AG04449 (cell line): ENCODE measurements around the gene TMCC1.

Source experiments
- CTCF ChIA-PET: fragments of 350-600 bp; formaldehyde crosslinking; extraction: SDS; loops from one replicate; lab custom pipeline; 2021; ENCODE audit warnings: antibody characterized with exemption; lab: Yijun Ruan, JAX
- POLR2A ChIA-PET: fragments of 400-600, 350-600 bp; formaldehyde crosslinking; extraction: SDS; loops from one replicate; lab custom pipeline; 2020; ENCODE audit warnings: antibody characterized with exemption, inconsistent platforms; lab: Yijun Ruan, JAX
- DNase-seq: peaks from one replicate; pipeline ENCODE4 v3.0.0-alpha.2; 2010; ENCODE audit warnings: low read depth, low spot score
- H3K4me3 ChIP-seq: 2 replicates; pipeline ENCODE4 v1.5.1; 2011; ENCODE audit warnings: low read depth, mild to moderate bottlenecking, control low read depth, low read length
- TF ChIP-seq, protein P1 (sequence below): IDR thresholded peaks from one replicate; pipeline ENCODE4 v1.5.1; 2011; ENCODE audit warnings: mild to moderate bottlenecking, moderate library complexity, low read length, control low read depth, inconsistent platforms; ENCODE audit not compliant: insufficient read depth; ENCODE audit errors: missing control alignments

Gene TMCC1

GRCh38 chr3:129602309-129602708 lies 291.2 kb downstream of the TMCC1 start:
- TF ChIP-seq, protein P1, sequence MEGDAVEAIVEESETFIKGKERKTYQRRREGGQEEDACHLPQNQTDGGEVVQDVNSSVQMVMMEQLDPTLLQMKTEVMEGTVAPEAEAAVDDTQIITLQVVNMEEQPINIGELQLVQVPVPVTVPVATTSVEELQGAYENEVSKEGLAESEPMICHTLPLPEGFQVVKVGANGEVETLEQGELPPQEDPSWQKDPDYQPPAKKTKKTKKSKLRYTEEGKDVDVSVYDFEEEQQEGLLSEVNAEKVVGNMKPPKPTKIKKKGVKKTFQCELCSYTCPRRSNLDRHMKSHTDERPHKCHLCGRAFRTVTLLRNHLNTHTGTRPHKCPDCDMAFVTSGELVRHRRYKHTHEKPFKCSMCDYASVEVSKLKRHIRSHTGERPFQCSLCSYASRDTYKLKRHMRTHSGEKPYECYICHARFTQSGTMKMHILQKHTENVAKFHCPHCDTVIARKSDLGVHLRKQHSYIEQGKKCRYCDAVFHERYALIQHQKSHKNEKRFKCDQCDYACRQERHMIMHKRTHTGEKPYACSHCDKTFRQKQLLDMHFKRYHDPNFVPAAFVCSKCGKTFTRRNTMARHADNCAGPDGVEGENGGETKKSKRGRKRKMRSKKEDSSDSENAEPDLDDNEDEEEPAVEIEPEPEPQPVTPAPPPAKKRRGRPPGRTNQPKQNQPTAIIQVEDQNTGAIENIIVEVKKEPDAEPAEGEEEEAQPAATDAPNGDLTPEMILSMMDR: no peak
- CTCF ChIA-PET: no interaction called here
- DNase-seq: no peak
- no peak overlapping the region; the same call in 1 of the 2 replicates for H3K4me3 ChIP-seq
- POLR2A ChIA-PET: no interaction called here

DNA sequence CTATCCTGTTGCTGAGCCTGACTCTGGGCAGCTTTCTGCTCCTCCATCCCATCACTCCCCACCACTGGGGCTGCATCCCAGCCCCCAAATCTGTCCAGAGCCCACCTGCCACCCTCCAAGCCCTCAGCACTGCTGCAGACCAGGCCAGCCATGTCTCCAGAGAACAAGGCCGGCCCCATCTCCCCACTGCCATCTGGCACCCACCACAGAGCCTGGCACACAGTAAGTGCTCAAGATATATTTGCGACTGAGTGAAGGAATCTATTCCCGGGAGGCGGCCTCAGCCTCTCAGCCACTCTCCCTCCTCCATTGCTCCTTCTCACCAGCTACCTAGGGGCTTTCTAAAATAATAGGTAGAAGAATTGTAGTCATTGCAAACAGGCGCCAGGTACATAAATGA lies 291.8 kb downstream of the TMCC1 start:
- DNase-seq: no peak
- H3K4me3 ChIP-seq: no peak overlapping the region
- CTCF ChIA-PET: no interaction called here
- TF ChIP-seq, protein P1: no peak
- POLR2A ChIA-PET: no interaction called here

DNA sequence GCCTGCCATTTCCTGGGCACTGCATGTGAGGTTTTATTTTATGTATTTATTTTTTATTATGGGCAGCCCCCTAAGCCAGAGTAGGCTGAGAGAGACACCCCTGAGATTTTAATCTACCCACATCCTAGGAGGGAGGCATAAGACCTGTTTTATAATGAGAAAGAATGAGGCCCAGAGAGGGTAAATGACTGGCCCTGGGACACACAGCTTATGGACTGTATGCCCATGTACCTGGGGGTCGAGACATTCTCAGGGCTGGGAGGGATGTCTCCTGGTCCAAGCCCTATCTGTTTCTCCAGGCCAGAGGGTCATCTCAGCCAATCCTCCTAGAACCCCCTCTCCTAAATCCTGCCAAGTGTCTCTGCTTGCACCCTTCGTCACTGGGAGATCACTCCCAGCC lies 293.2 kb downstream of the TMCC1 start:
- no peak overlapping the region for H3K4me3 ChIP-seq
- DNase-seq: no peak
- TF ChIP-seq, protein P1: no peak
- ChIA-PET POLR2A (no interaction called here), CTCF (no interaction called here)

- ChIA-PET POLR2A (no interaction called here), CTCF (interaction anchor here (0.6 kb wide), 1 partner anchor 9 kb away, joined by 3 read pairs; no protein-coding TSS in a partner anchor)
- no peak overlapping the region for H3K4me3 ChIP-seq
- DNase-seq: no peak
- TF ChIP-seq, protein P1: no peak
Observed at GRCh38 chr3:129599607-129600006, 293.9 kb downstream of the TMCC1 start.

DNA sequence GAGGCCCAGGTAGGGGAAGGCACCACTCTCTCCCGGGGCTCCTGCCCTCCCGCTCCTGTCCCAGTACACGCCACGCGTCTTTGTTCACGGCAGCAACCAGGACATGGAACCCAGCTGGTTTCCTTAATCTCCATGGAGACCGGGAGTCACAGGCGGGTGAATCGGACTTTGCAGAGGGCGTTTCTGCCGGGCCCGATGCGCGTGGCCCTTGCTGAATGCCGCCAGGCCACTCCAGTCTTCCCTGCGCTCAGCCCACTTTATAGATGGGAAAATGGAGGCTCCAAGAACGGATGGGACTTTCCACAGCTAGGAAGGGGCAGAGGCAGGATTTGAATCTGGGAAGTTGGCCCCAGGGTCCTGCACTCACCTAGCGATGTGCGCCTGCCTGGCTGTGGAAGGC lies 294.4 kb downstream of the TMCC1 start:
- TF ChIP-seq, protein P1: no peak
- ChIA-PET CTCF (interaction anchor here (0.6 kb wide), 1 partner anchor 10 kb away, joined by 3 read pairs; no protein-coding TSS in a partner anchor), POLR2A (no interaction called here)
- H3K4me3 ChIP-seq: no peak overlapping the region
- DNase-seq: no peak

GRCh38 chr3:129598484-129598883 lies 295.0 kb downstream of the TMCC1 start:
- CTCF ChIA-PET: interaction anchor here (1.4 kb wide), 1 partner anchor 108 kb away, joined by 4 read pairs; no protein-coding TSS in a partner anchor

More at GRCh38 chr3:129598484-129598883, 295.0 kb downstream of the TMCC1 start:
- POLR2A ChIA-PET: interaction anchor here (0.9 kb wide), 1 partner anchor 40 kb away, joined by 4 read pairs; no protein-coding TSS in a partner anchor
- no peak for DNase-seq
- no peak overlapping the region for H3K4me3 ChIP-seq
- TF ChIP-seq, protein P1: no peak
